SU-DHL-6 (cell line): ENCODE data around the gene RPL10A.

Source experiments
- H2AFZ ChIP-seq: fragments of 200-600 bp; sonication (generic); 2 replicates; pipeline ENCODE4 v1.6.1; 2014; ENCODE audit warnings: low read depth, mild to moderate bottlenecking, moderate library complexity, mixed read lengths, antibody characterized with exemption, low read length; ENCODE audit not compliant: severe bottlenecking
- H3F3A ChIP-seq: fragments of 200-600 bp; shearing (Covaris generic); 2 replicates; pipeline ENCODE4 v1.6.0; 2016; ENCODE audit warnings: antibody characterized with exemption, mild to moderate bottlenecking; ENCODE audit not compliant: insufficient read depth
- H3K27ac ChIP-seq: fragments of 200-600 bp; sonication (generic); 2 replicates; pipeline ENCODE4 v1.5.1; 2016; ENCODE audit warnings: low read depth, mild to moderate bottlenecking, low read length, moderate library complexity, mixed read lengths
- H3K27me3 ChIP-seq: fragments of 200-600 bp; sonication (generic), shearing (Covaris generic); 2 replicates; pipeline ENCODE4 v1.6.0; 2014; ENCODE audit warnings: mild to moderate bottlenecking, low read length
- H3K36me3 ChIP-seq: fragments of 200-600 bp; sonication (generic); 2 replicates; pipeline ENCODE4 v1.6.1; 2014; ENCODE audit warnings: mild to moderate bottlenecking, low read length, mixed read lengths
- H3K4me2 ChIP-seq: fragments of 300-600, 200-600 bp; shearing (Covaris generic), sonication (generic); 2 replicates; pipeline ENCODE4 v1.6.0; 2014; ENCODE audit warnings: low read length, low read depth, mild to moderate bottlenecking; ENCODE audit not compliant: poor library complexity, severe bottlenecking
- H3K4me3 ChIP-seq: fragments of 200-600 bp; sonication (generic); 2 replicates; pipeline ENCODE4 v1.5.1; 2014; ENCODE audit warnings: antibody characterized with exemption, low read length, mild to moderate bottlenecking, mixed read lengths; ENCODE audit not compliant: insufficient read depth, poor library complexity, severe bottlenecking
- H3K79me2 ChIP-seq: fragments of 200-600 bp; sonication (generic); 2 replicates; pipeline ENCODE4 v1.6.1; 2014; ENCODE audit warnings: mild to moderate bottlenecking, low read length, moderate library complexity; ENCODE audit not compliant: insufficient read depth
- H3K9ac ChIP-seq: fragments of 200-600 bp; sonication (generic); 2 replicates; pipeline ENCODE4 v1.7.0; 2014; ENCODE audit warnings: mild to moderate bottlenecking, low read length
- H3K9me2 ChIP-seq: fragments of 200-600 bp; sonication (generic); replicated peaks from 2 replicates; pipeline ENCODE4 v1.6.1; 2014; ENCODE audit warnings: low read length; ENCODE audit not compliant: insufficient read depth
- H3K9me3 ChIP-seq: fragments of 200-600 bp; sonication (generic); 2 replicates; pipeline ENCODE4 v1.6.1; 2014; ENCODE audit warnings: low read length, mixed read lengths; ENCODE audit not compliant: insufficient read depth
- H4K20me1 ChIP-seq: fragments of 200-600 bp; sonication (generic); 2 replicates; pipeline ENCODE4 v1.6.1; 2014; ENCODE audit warnings: low read depth, mild to moderate bottlenecking, antibody characterized with exemption, low read length, moderate library complexity, mixed read lengths
- EZH2phosphoT487 ChIP-seq: fragments of 200-600 bp; sonication (generic), shearing (Covaris generic); conservative IDR thresholded peaks from 2 replicates; pipeline ENCODE4 v1.6.1; 2018; ENCODE audit warnings: mild to moderate bottlenecking, antibody characterized with exemption, low read length, moderate library complexity, mixed read lengths
- TF ChIP-seq, protein P1 (sequence below): fragments of 200-600 bp; sonication (generic); IDR thresholded peaks from one replicate; pipeline ENCODE4 v1.5.1; 2017; ENCODE audit warnings: antibody characterized with exemption, mild to moderate bottlenecking, low read length, moderate library complexity; ENCODE audit not compliant: insufficient read depth, poor library complexity, severe bottlenecking

The RPL10A gene

DNA sequence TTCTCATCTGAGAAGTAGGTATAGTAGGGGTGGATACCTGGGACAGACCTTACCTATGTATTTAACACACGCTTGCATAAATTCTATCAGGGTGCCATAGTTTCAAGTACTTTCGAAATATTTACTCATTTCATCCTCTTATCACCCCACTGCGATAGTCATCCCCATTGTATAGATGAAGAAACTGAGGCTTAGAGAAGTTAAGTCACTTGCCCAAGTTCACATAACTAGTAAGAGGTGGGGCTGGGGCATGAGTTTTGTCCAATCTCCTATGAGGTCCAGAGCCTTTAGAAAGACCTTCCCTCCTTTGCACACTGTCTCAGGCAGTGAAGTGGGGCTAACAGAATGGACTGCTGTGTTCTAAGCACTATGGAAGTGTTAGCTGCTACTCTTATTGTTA, 38.3 kb downstream of the RPL10A start:
- H3K36me3 ChIP-seq: no peaks in the 10 kb centered on the region
- no peak overlapping the region for H3K27ac ChIP-seq
- no peaks in the 10 kb centered on the region for H3K9me3 ChIP-seq
- no peaks in the 10 kb centered on the region for H3K9me2 ChIP-seq
- H3K4me3 ChIP-seq: no peak overlapping the region
- H3K79me2 ChIP-seq: no peaks in the 10 kb centered on the region
- H3F3A ChIP-seq: no peaks in the 10 kb centered on the region
- no peaks in the 10 kb centered on the region for H3K27me3 ChIP-seq
- H4K20me1 ChIP-seq: no peaks in the 10 kb centered on the region
- no peak overlapping the region for H2AFZ ChIP-seq
- TF ChIP-seq EZH2phosphoT487: no peak
- TF ChIP-seq, protein P1, sequence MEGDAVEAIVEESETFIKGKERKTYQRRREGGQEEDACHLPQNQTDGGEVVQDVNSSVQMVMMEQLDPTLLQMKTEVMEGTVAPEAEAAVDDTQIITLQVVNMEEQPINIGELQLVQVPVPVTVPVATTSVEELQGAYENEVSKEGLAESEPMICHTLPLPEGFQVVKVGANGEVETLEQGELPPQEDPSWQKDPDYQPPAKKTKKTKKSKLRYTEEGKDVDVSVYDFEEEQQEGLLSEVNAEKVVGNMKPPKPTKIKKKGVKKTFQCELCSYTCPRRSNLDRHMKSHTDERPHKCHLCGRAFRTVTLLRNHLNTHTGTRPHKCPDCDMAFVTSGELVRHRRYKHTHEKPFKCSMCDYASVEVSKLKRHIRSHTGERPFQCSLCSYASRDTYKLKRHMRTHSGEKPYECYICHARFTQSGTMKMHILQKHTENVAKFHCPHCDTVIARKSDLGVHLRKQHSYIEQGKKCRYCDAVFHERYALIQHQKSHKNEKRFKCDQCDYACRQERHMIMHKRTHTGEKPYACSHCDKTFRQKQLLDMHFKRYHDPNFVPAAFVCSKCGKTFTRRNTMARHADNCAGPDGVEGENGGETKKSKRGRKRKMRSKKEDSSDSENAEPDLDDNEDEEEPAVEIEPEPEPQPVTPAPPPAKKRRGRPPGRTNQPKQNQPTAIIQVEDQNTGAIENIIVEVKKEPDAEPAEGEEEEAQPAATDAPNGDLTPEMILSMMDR: no peak
- H3K4me2 ChIP-seq: no peak overlapping the region
- no peak overlapping the region for H3K9ac ChIP-seq

DNA sequence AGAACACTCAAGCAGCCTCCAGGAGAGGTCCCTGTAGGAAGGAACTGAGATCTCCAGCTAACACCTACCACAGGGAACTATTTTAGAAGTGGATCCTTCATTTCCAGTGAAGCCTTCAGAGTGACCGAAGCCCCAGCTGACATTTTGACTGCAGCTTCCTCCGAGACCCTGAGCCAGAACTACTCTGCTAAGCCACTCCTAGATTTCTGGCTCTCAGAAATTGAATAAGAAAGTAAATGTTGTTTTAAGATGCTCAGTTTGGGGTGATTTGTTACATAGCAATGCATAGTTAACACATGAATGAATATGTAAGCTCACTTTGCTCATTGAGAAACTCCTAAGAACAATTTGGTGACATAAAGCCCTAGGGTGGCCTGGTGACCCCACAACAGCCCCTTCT, 39.0 kb downstream of the RPL10A start:
- Histone ChIP-seq H3K27ac (no peak overlapping the region), H2AFZ (no peak overlapping the region), H3K9ac (no peak overlapping the region), H3K9me2 (no peaks in the 10 kb centered on the region), H3F3A (no peaks in the 10 kb centered on the region), H3K79me2 (no peaks in the 10 kb centered on the region), H3K4me3 (no peak overlapping the region), H3K4me2 (no peak overlapping the region), H4K20me1 (no peaks in the 10 kb centered on the region), H3K36me3 (no peaks in the 10 kb centered on the region), H3K27me3 (no peaks in the 10 kb centered on the region), H3K9me3 (no peaks in the 10 kb centered on the region)
- no peak for TF ChIP-seq EZH2phosphoT487
- TF ChIP-seq, protein P1: no peak

DNA sequence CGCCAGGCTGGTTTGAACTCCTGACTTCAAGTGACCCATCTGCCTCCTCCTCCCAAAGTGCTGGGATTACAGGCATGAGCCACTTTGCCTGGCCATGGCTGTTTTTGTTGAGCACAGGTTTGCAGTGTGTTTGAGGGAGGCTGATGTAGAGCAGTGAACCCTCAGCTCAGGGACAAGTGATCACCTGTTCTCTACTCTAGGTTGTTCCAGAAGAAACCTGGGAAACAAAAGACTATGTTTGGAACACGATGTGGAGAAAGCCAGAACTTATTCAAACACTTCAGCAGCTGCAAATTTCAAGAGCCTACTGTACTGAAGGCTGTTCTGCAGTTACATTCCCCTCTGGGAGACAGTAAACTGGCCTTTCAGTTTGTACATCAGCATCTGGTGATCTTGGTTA, 39.8 kb downstream of the RPL10A start:
- no peak overlapping the region for H3K4me2 ChIP-seq
- TF ChIP-seq, protein P1: no peak
- no peak for TF ChIP-seq EZH2phosphoT487
- H3K27me3 ChIP-seq: no peaks in the 10 kb centered on the region
- H3K36me3 ChIP-seq: no peaks in the 10 kb centered on the region
- H3K79me2 ChIP-seq: no peaks in the 10 kb centered on the region
- no peaks in the 10 kb centered on the region for H3K9me3 ChIP-seq
- no peaks in the 10 kb centered on the region for H3K9me2 ChIP-seq
- H4K20me1 ChIP-seq: no peaks in the 10 kb centered on the region
- H2AFZ ChIP-seq: no peak overlapping the region
- no peak overlapping the region for H3K4me3 ChIP-seq
- no peak overlapping the region for H3K9ac ChIP-seq
- no peaks in the 10 kb centered on the region for H3F3A ChIP-seq
- H3K27ac ChIP-seq: no peak overlapping the region

DNA sequence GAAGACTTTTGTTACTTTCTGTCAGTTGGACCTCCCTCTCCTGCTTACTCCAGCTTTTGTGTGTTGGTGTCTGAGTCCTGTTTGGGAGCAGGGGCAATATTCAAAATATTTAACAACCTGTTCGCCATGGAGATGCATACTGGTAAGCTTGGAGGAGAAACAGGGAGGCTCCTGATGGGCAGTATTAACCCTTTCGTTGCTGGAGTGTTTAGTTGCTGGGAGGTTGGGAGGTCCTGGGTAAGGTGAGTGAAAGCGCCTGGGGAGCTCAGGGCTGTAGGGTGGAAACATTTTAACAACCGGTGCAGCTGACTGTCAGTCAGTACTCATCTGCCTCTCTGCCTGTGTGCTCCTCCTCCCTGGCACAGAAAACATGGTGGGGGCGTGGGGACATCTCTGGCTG, 40.3 kb downstream of the RPL10A start:
- Histone ChIP-seq H3F3A (no peaks in the 10 kb centered on the region), H3K79me2 (no peaks in the 10 kb centered on the region), H3K4me3 (no peak overlapping the region), H2AFZ (no peak overlapping the region), H3K27me3 (no peaks in the 10 kb centered on the region), H3K9me2 (no peaks in the 10 kb centered on the region), H3K9ac (no peak overlapping the region), H3K9me3 (no peaks in the 10 kb centered on the region), H3K4me2 (no peak overlapping the region), H3K27ac (no peak overlapping the region), H4K20me1 (no peaks in the 10 kb centered on the region), H3K36me3 (no peaks in the 10 kb centered on the region)
- TF ChIP-seq, protein P1: no peak
- no peak for TF ChIP-seq EZH2phosphoT487
